ENCODE measurements around the gene PAFAH2. TPM values are rescaled to one million over a fixed set of nuclear protein-coding genes. Genes with fewer than 3 reads are reported as not detected.
A peak's percentile ranks its signal among the peaks of the same experiment; 100 is the strongest.

The PAFAH2 gene
- total RNA-seq, 1 donor from 2014 or later, result 20.2 TPM

DNA sequence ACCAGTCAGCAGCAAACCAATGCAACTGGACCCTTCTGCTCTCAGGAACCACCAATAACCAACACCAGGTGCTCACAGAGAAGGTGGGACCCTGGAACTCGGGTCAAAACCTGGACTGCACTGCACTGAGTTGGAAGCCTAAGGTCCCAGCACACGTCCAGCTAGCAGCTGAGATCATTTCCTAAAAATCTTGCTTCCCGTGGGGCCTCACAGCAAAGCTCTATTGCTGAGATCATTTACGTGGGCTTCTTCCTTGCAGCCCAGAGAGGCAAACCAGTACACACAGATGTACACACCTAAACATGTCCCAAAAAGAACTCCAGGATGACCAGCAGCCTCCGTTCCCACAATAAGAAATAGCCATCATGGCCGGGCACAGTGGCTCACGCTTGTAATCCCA, 68.8 kb downstream of the PAFAH2 start:
- no peak for DNase-seq

DNA sequence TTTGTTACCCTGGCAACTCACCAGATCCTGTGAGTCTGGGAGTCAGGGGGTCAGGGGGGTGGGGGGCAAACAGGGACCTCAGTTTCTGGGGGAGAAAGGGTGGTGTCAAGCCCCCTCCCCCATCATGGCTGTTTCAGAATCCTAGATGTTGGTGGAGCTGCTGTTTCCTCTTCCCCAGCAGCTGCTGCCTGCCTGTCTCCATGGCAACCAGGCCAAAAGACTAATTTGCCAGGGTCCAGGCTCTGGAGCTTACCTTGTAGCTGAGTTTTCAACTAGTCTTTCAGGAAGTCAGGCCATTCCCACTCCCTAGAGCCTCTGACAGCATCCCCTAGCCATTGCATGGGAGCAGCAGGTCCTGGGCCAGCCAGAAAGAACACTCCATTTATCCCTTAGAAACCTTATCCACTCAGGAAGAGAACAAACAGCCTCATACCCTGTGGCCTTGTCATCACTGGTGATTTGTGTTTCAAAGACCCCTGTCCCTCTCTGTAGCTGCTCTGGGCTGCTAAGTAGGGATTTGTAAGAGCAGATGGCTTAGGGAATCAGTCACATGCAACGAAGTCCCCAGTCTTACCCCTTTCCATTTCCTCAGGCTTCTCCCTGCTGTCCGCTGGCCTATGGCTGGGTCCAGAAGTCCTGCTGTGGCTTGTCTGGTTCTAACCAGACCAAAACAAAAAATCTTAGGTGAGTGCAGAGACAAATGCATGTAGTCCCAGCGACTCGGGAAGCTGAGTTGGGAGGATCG, 70.2 kb downstream of the PAFAH2 start:
- peak; percentile 79 for DNase-seq

DNA sequence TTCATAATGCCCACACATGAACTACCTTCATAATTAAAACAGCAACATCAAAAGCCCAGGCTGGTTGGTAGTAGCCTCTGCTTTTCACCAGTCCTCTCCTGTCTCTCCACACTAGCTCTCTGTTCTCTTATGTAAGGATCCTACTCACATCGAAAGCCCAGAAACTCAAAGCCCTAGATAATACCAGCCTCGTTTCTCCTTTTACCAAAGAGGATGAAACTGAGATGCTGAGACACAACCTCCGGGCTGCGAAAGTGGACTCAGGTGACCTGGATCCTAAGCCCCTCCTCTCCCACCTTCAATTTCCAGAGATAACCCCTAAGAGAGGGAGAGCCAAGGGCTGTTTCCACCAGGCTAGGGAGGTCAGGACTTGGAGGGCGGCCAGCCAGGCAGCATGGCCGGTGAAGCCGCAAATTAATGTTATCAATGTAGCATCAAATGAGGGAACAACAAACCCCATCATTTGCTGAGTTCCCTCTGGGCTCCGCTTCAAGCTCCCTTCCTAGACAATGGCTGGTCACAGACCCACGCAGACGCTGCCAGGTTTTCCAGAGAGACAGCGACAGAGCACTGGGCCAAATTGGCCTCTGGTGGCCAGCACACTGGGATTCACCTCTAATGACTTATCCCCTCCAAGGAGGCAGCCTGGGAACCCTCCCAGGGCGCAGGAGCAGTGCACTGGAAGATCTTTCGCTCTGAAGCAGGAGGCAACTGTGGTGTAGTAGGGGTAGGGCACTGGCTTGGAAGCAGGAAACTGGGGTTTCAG, 70.9 kb downstream of the PAFAH2 start:
- DNase-seq, result no peak

DNA sequence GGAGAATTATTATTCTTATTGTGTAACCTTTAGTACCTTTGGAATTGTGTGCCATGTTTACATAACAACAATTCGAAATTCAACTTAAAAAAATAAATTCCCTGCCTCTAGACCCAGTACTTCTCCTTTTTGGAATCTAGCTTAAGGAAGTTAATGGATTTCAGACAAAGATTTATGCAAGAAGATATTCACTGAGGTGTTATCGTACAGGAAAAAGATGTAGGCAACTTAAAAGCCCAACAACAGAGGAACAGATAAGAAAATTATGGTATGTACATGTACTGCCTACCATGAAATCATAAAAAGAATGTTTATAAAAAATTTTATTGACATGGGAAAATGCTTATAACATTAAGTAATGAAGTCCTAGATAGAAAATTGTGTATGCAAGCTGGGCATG, 73.4 kb downstream of the PAFAH2 start:
- no peak for DNase-seq

DNA sequence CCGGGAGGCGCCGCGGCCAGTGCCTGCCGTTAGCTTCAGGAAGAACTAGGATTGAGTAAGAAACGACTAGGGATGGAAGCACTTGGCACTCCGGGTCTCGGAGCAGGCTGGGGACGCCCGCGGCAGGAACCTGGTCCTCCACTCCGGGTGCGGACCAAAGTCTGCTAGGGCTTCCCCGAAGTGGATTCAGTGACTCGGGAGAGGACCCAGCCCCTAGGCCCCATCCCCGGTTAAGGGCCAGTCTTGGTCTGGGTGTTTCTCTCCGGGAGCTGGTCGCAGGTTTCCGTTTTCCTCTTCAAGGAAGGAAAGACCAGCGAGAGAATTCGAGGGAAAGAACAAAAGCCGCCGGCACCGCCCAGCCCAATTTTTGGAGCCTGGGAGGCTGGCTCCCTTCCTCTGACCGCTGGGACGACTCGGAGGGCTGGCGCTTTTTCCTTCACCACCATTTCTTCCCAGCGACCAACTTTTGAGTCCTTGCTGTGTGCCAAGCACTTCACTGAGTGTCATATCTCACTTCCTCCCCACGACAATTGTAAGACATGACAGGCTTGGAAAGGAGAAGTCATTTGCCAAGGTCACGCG, 74.8 kb downstream of the PAFAH2 start:
- DNase-seq, result peak; percentile 50

DNA sequence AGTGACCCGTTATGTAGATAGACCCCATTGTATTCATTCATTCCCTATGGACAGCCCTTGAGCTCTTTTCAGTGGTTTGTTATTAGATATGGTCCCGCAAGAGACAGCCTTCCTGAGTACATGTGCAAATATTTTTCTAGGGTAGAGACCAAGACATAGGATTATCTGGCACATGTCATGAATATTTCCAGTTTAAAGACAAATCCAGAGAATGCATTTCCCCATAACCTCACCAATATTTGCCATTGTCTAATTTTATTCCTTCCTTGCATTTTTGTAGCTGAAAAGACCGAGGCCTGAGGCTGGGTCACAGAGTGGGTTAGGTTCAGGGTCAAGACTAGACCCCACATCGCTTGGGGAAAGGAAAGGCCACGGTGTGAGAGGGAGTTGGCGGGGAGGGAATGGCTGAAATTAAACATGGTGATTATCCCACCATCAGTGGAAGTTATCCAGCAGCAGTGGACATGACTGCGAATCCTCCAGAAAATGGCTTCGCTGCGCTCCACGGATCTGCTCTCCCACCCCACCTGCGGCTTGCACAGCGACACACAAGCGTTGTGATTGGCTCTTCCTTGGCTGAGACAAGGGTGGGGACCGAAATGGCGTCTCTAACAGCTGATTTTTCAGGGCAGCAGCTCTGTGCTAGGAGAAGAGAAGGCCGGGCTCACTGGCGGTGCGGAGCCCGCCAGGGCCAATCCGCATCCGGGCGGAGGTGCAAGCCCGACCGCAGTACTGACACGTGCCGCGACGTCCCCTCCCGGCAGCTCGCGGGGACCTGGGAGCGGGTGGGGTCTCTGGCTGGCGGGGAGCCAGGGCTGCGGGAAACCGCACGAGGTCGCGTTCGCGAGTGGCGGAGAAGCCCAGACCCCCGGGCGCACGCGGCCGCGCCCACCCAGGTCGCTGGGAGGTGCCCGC, 75.5 kb downstream of the PAFAH2 start:
- DNase-seq, result peak; percentile 75

DNA sequence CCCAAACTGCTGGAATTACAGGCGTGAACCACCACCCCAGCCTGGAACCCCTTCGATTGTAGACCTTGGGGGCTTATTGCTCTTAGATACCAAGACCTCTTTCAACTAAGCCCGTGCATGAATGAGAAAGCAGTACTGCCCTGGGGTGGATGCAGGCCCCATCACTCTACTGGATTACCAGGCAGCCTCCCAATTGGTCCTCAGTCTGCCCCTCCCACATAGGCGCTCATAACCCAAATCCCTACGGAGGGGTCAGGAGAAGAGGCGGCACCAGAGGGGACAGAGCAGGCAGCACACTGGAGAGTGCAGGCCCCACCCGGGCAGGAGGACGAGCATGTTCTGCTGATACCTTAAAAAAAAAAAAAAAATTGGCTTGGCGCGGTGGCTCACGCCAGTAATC, 79.2 kb downstream of the PAFAH2 start:
- no peak for DNase-seq

DNA sequence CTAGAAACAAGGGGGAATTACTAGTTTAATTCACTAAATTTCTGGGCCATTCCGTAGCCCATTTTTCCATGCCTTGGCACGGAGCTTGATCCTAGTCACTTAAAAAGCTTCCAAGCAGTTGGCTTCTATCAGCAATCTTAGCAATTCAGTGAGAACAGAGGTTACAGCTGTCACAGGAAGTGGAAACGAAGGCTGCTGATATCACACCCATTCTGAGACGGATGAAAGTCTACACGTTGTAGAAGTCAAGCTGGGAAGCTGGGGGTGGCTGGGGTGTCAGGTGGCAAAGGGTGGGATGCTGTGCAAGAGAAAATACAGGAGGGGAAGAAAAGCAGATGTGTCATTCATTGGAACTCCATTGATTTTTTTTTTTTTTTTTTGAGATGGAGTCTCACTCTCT, 79.9 kb downstream of the PAFAH2 start:
- DNase-seq, result peak; percentile 66

DNA sequence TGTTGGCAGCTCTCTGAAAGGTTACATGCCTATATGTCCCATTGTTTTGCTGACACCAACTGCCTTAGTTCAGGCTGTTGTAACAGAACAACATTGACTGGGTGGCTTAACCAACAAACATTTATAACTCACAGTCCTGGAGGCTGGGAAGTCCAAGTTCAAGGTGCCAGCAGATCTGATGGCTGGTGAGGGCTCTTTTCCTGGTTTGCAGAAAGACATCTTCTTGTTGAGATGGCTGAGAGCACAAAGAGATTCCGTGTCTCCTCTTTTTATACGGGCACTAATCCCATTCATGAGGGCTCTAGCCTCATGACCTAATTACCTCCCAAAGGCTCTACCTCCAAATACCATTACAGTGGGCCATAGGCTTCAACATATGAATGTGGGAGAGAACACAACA, 81.4 kb downstream of the PAFAH2 start:
- no peak for DNase-seq

DNA sequence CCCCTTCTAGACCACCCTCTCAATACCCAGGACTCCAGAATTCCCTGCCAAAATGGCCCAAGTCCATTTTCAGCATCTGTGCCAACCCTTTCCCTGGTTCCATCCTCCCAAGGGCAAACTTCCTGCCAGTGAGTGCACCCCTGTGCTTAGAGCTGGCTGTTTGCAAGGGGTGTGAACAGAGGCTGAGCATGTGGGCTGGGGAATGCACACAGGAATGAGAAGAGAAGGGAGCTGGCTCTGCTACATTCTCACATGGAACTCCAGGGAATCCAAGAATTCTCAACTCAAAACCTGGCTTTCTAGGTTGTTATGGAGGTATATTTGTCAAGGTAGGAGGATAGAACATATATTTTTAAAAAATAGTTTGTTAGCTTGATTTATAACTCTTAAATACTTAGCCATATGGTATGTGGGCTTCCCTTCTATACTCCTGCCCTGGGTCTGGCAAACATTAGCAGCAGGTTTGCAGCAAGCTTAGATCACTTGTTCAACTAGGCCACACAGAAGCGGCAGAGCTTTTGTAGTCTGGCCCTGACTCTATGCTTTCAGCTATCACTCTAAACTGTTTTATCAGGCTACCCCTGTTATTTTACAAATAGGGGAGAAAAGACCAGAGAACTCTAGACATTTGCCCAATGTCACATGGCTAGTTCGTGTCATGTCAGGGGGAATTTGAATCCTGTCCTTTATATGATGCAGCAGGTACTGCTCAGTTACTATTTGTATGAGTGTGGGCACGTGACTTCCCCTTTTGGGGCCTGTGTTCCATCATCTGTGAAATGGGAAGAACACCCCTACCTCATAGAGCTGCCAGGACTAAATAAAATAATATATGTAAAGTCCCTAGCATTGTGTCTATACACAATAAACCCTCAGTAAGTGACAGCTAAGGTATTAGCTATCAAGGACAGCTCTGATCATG, 83.5 kb downstream of the PAFAH2 start:
- DNase-seq, result no peak

DNA sequence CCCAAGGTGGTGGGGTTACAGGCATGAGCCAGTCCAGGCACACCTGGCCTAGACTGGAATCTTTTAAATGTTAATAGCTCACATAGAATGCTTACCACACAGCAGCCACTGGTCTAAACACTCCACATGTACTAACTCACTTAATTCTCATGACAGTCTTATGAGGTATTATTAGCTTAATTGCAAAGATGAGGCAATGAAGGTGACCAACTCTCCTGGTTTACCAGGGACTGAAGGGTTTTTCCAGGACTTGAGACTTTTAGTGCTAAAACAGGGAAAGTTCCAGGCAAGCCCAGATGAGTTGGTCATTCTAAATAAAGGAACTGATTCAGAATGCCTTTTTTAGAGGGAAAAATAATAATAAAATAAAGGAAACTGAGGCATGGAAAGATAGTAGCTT, 84.7 kb downstream of the PAFAH2 start:
- DNase-seq, result no peak

DNA sequence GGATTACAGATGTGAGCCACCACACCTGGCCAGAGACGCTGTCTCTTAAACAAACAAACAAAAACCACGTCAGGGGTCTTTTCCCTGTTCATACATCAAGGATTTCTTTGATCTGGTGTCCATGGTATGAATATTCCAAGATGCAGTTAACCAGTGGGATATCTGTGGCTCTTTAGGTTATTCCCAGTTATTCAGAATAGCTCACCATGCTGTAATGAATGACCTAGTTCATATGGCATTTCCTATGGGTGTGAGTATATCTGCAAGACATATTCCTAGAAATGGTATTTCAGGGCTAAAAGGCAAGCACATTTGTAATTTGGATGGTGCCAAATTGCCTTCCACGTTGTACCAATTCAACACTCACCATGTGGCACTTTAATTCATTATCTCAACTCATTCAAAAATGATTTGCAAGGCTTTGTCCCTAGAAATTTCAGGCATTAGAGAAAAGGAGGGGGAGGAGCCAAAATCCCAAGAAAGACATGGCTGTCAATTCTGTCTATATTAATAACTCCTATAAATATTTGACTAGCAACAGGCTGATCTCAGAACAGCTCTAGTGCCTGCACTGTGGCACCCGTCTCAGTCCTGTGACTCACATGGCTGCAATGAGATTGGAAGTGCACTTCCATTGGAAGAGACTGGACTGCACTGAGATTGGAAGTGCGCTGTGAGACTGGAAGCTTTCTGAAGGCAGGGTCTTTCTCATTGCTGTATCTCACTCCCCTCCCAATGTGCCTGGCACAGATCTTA, 85.6 kb downstream of the PAFAH2 start:
- no peak for DNase-seq

DNA sequence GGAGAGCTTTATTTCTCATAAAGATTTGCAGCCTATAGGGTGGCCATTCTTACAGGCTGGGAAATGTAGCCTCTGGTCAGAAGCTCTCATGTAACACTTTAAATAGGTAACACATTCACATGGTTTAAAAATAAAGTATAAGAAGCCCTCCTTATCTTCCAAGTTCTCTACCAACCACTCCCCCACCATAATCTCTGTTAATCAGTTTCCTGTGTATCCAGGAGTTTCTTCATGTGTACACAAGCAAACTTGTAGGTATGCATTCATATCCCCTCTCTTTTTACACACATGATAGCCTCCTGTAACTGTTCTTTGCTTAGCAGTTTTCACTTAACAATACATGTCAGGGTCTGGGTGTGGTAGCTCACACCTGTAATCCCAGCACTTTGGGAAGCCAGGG, 86.7 kb downstream of the PAFAH2 start:
- no peak for DNase-seq

Small RNA genes lying within 50 kb of the gene (small RNA-seq; reads per million reads assigned to genes)
- gene RF00283 (ENCODE audit: low replicate concordance), result not detected
- not detected for gene RF00492 (ENCODE audit: low replicate concordance)
- gene RNU6-110P (ENCODE audit: low replicate concordance), result not detected

Other genes starting within 250 kb of the PAFAH2 start
- 29.5 TPM for gene SELENON, start 197.9 kb downstream of the PAFAH2 start, total RNA-seq
- gene MTFR1L, start 178.1 kb downstream of the PAFAH2 start, total RNA-seq, result 51.1 TPM
- gene AUNIP, start 138.6 kb downstream of the PAFAH2 start, total RNA-seq, result 0.41 TPM
- gene PAQR7, start 122.4 kb downstream of the PAFAH2 start, total RNA-seq, result 6.5 TPM
- 86.0 TPM for gene STMN1, start 91.6 kb downstream of the PAFAH2 start, total RNA-seq
- 5.4 TPM for gene EXTL1, start 23.7 kb upstream of the PAFAH2 start, total RNA-seq
- gene SLC30A2, start 48.1 kb upstream of the PAFAH2 start, total RNA-seq, result 1.2 TPM
- gene TRIM63, start 69.6 kb upstream of the PAFAH2 start, total RNA-seq, result 64.5 TPM
- 11.7 TPM for gene PDIK1L, start 113.8 kb upstream of the PAFAH2 start, total RNA-seq
- 1.5 TPM for gene FAM110D, start 161.0 kb upstream of the PAFAH2 start, total RNA-seq
- gene C1orf232, start 170.9 kb upstream of the PAFAH2 start, total RNA-seq, result not detected
- gene ZNF593, start 171.8 kb upstream of the PAFAH2 start, total RNA-seq, result 15.8 TPM
- gene ZNF593OS, start 173.8 kb upstream of the PAFAH2 start, total RNA-seq, result not detected
- gene CNKSR1, start 179.4 kb upstream of the PAFAH2 start, total RNA-seq, result 13.0 TPM
- not detected for gene CATSPER4, start 192.5 kb upstream of the PAFAH2 start, total RNA-seq
- 107 TPM for gene CEP85, start 236.1 kb upstream of the PAFAH2 start, total RNA-seq